ENCODE results near the gene EFHC1.

EFHC1 gene

DNA sequence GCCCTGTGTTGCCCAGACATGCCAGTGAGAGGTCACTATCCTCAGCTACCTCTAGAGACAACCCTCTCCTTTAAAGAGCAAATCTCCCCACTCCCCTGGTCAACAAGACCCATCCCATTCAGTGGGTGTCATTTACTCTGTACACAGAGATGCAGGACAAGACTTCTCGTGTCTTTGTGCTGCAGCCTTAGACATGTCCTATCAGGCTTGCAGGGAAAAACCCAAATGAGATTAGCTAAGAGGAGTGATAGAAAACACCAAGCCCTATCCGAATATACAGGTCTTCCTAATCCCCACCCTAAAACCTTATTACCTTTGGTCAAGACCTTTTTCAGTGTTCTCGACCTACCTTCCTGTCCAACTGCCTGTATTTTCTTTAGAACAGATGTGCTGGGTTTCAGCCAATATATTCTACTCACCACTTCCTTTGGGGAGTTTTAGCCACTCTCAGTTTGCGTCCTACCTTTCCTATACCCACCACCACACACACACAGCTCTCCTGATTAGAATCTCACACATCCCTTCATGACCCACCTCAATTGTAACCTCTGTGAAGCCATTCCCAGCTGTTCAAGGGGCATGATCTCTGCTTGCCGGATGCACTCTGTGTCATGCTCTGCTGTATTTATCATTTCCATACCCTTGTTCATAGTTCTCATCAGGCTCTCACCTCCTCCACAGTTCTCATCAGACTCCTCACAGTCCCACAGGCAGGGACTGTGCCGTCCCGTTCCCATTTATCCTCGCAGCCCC, 117.0 kb downstream of the EFHC1 start:
- H3K9me3 ChIP-seq (ENCODE audit: severe bottlenecking), result no peaks in the 10 kb centered on the region
- DNase-seq (ENCODE audit: low spot score), result no peak
- H3K4me3 ChIP-seq (ENCODE audit: severe bottlenecking), result no peak overlapping the region
- H3K4me1 ChIP-seq (ENCODE audit: insufficient read depth, poor library complexity, severe bottlenecking), result peaks cover 51% of the 10 kb centered on the region
- ATAC-seq (ENCODE audit: low read depth), result peak; percentile 66
- TF ChIP-seq CTCF (IDR thresholded peaks at IDR 0.05; ENCODE audit: poor library complexity, severe bottlenecking), result no peak
- peak overlapping the region; percentile 89 for H3K27ac ChIP-seq (ENCODE audit: poor library complexity, severe bottlenecking)
- peaks cover 25% of the 10 kb centered on the region for H3K36me3 ChIP-seq (ENCODE audit: low read depth)
- no peaks in the 10 kb centered on the region for H3K27me3 ChIP-seq (ENCODE audit: insufficient read depth, poor library complexity, severe bottlenecking)

DNA sequence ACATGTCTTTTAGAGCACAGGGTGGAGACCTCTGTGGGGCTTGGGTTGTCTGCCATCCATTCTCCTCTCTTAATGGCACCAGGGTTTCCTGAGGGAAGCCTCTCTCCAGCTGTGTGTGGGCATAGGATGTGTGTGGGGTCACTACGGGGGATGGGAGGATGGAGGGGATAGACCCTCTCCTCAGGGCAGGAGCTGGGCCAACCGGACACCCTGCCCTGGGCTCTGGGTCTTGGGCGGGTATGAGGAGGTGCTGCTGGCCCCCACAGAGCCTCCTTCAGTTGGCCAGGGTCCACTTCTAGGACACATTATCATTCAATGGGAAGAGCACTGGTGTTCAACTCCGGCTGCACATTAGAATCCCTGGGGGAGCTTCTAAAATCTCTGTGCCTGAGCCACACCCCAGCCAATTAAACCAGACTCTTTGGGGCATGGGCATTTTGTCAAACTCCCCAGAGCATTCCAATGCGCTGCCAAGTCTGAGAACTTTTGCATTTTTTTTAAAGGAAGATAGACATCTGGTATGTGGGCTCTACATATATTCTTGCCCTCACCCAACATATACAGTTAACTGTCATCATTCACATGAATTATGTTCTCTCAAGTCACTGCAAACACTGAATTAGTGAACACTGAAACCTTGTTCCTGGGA, 118.2 kb downstream of the EFHC1 start:
- peaks cover 21% of the 10 kb centered on the region for H3K36me3 ChIP-seq (ENCODE audit: low read depth)
- H3K27me3 ChIP-seq (ENCODE audit: insufficient read depth, poor library complexity, severe bottlenecking), result no peaks in the 10 kb centered on the region
- no peak for TF ChIP-seq CTCF (IDR thresholded peaks at IDR 0.05; ENCODE audit: poor library complexity, severe bottlenecking)
- no peaks in the 10 kb centered on the region for H3K9me3 ChIP-seq (ENCODE audit: severe bottlenecking)
- H3K4me1 ChIP-seq (ENCODE audit: insufficient read depth, poor library complexity, severe bottlenecking), result peaks cover 54% of the 10 kb centered on the region
- DNase-seq (ENCODE audit: low spot score) (no peak), ATAC-seq (ENCODE audit: low read depth) (no peak)
- H3K4me3 ChIP-seq (ENCODE audit: severe bottlenecking), result no peak overlapping the region
- peak overlapping the region; percentile 89 for H3K27ac ChIP-seq (ENCODE audit: poor library complexity, severe bottlenecking)

- peaks cover 60% of the 10 kb centered on the region for H3K4me1 ChIP-seq (ENCODE audit: insufficient read depth, poor library complexity, severe bottlenecking)
These were observed 118.8 kb downstream of the EFHC1 start for GRCh38 chr6:52538901-52539354.

DNA sequence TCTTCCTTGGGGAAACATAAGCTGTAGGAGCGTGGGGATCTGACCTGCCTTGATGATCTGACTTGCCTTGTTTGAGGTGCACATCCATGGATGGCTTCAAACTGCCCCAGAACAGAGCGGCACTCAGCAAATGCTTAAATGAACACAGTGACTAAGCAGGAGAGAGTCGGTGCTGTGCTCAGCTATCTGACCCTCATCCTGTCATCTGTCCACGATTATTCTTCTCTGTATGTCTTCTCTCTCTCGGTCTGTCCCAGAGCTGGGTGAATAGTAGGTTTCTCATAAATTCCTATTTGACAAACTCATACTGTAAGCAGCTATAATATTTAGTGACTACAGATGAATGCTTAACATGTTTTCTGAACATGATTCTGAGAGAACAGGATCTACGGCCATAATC, 119.5 kb downstream of the EFHC1 start:
- Histone ChIP-seq H3K9me3 (ENCODE audit: severe bottlenecking) (no peaks in the 10 kb centered on the region), H3K4me1 (ENCODE audit: insufficient read depth, poor library complexity, severe bottlenecking) (peaks cover 66% of the 10 kb centered on the region), H3K27ac (ENCODE audit: poor library complexity, severe bottlenecking) (peak overlapping the region; percentile 89), H3K36me3 (ENCODE audit: low read depth) (peaks cover 15% of the 10 kb centered on the region), H3K27me3 (ENCODE audit: insufficient read depth, poor library complexity, severe bottlenecking) (no peaks in the 10 kb centered on the region), H3K4me3 (ENCODE audit: severe bottlenecking) (no peak overlapping the region)
- DNase-seq (ENCODE audit: low spot score) (no peak), ATAC-seq (ENCODE audit: low read depth) (no peak)
- no peak for TF ChIP-seq CTCF (IDR thresholded peaks at IDR 0.05; ENCODE audit: poor library complexity, severe bottlenecking)

More at GRCh38 chr6:52538901-52539354, 118.8 kb downstream of the EFHC1 start:
- ATAC-seq (ENCODE audit: low read depth), result no peak
- Histone ChIP-seq H3K9me3 (ENCODE audit: severe bottlenecking) (no peaks in the 10 kb centered on the region), H3K36me3 (ENCODE audit: low read depth) (peaks cover 17% of the 10 kb centered on the region), H3K4me3 (ENCODE audit: severe bottlenecking) (no peak overlapping the region), H3K27ac (ENCODE audit: poor library complexity, severe bottlenecking) (peak overlapping the region; percentile 89), H3K27me3 (ENCODE audit: insufficient read depth, poor library complexity, severe bottlenecking) (no peaks in the 10 kb centered on the region)
- DNase-seq (ENCODE audit: low spot score), result no peak
- TF ChIP-seq CTCF (IDR thresholded peaks at IDR 0.05; ENCODE audit: poor library complexity, severe bottlenecking), result no peak

Data from RWPE2 (cell line).